K562 (cell line): ENCODE data around the gene PRM1. TPM values are rescaled to one million over a fixed set of nuclear protein-coding genes. Genes with fewer than 3 reads are reported as not detected.

Experiments used
- ARNT ChIP-seq, 2 experiments: fragments of 450-650 bp; IDR thresholded peaks; 2 replicates each; pipeline ENCODE4 v1.6.1; 2016; ENCODE audit warnings: mild to moderate bottlenecking in 1 of 2
- IRF2 ChIP-seq: sonication (generic); formaldehyde crosslinking; IDR thresholded peaks from 2 replicates; pipeline ENCODE4 v1.8.1; 2022; ENCODE audit warnings: mild to moderate bottlenecking, missing genetic modification reagents
- MAZ ChIP-seq, 2 experiments: fragments of 450-650 bp in 1 of 2; sonication (generic) in 1 of 2; formaldehyde crosslinking; IDR thresholded peaks in 1 of 2; conservative IDR thresholded peaks in 1 of 2; 2 replicates each; pipeline versions ENCODE4 v1.4.0 to v1.5.0; 2020; ENCODE audit warnings: mild to moderate bottlenecking in 1 of 2, missing genetic modification reagents in 1 of 2
- NONO ChIP-seq, 2 experiments: fragments of 200-400 bp in 1 of 2; fragments of 450-650 bp in 1 of 2; formaldehyde crosslinking in 1 of 2; IDR thresholded peaks; 2 replicates each; pipeline ENCODE4 v1.6.1; 2017; ENCODE audit warnings: low read depth in 2 of 2, mild to moderate bottlenecking in 2 of 2, moderate library complexity in 2 of 2, low read length in 1 of 2
- POLR3A ChIP-seq: IDR thresholded peaks from 2 replicates; pipeline ENCODE4 v1.6.1; 2011; ENCODE audit warnings: borderline replicate concordance, mild to moderate bottlenecking, moderate library complexity; ENCODE audit not compliant: insufficient read length, insufficient read depth; ENCODE audit errors: extremely low read depth
- RBM15 ChIP-seq: fragments of 200-400 bp; formaldehyde crosslinking; IDR thresholded peaks from 2 replicates; pipeline ENCODE4 v1.6.1; 2018; ENCODE audit warnings: mild to moderate bottlenecking, low read length, moderate library complexity; ENCODE audit not compliant: insufficient read depth
- ZNF830 ChIP-seq: fragments of 250-450 bp; sonication (Bioruptor Pico); IDR thresholded peaks from 2 replicates; pipeline ENCODE4 v1.5.0; 2021; ENCODE audit warnings: mild to moderate bottlenecking
- polyA plus RNA-seq, 8 experiments: library from polyadenylated mRNA; depleted of rRNA in 4 of 8; stranded (reverse) in 5 of 8; unstranded in 3 of 8; fragments of >200 nt; fragmentation: Nextera tagmentation in 2 of 8; fragmentation: Illumina TruSeq in 1 of 8; extraction: Ambion mirVana in 2 of 8; extraction: Trizol in 1 of 8; gene quantifications; 2 replicates each; pipeline versions ENCODE4 v1.2.1 to v1.2.3, GENCODE V29; 2011 to 2014; ENCODE audit warnings: inconsistent platforms in 1 of 8, missing spikeins in 1 of 8
- total RNA-seq, 7 experiments: library from RNA; depleted of rRNA in 6 of 7; stranded (reverse); fragments of >200 nt in 6 of 7; fragmentation: Illumina TruSeq in 2 of 7; extraction: Trizol in 2 of 7; gene quantifications; 2 replicates each; pipeline versions ENCODE4 v1.2.1 to v1.2.3, GENCODE V29; 2011 to 2021; ENCODE audit warnings: low replicate concordance in 1 of 7
- TF ChIP-seq, protein P1 (sequence below): fragments of 250-450 bp; sonication (Bioruptor Pico); IDR thresholded peaks from 2 replicates; pipeline ENCODE4 v1.5.0; 2021; ENCODE audit warnings: mild to moderate bottlenecking, moderate library complexity
- TF ChIP-seq, protein P2 (sequence below): fragments of 250-450 bp; sonication (Bioruptor Pico); IDR thresholded peaks from 2 replicates; pipeline ENCODE4 v1.4.0; 2020

Gene PRM1
- total and polyA plus RNA-seq, 9 of the 15 experiments (the other 6 are each of a cell fraction or from before 2014, with no cell fraction given): not detected

GRCh38 chr16:11254913-11255736 lies 26.0 kb downstream of the PRM1 start (continued):
- TF ChIP-seq, protein P1, sequence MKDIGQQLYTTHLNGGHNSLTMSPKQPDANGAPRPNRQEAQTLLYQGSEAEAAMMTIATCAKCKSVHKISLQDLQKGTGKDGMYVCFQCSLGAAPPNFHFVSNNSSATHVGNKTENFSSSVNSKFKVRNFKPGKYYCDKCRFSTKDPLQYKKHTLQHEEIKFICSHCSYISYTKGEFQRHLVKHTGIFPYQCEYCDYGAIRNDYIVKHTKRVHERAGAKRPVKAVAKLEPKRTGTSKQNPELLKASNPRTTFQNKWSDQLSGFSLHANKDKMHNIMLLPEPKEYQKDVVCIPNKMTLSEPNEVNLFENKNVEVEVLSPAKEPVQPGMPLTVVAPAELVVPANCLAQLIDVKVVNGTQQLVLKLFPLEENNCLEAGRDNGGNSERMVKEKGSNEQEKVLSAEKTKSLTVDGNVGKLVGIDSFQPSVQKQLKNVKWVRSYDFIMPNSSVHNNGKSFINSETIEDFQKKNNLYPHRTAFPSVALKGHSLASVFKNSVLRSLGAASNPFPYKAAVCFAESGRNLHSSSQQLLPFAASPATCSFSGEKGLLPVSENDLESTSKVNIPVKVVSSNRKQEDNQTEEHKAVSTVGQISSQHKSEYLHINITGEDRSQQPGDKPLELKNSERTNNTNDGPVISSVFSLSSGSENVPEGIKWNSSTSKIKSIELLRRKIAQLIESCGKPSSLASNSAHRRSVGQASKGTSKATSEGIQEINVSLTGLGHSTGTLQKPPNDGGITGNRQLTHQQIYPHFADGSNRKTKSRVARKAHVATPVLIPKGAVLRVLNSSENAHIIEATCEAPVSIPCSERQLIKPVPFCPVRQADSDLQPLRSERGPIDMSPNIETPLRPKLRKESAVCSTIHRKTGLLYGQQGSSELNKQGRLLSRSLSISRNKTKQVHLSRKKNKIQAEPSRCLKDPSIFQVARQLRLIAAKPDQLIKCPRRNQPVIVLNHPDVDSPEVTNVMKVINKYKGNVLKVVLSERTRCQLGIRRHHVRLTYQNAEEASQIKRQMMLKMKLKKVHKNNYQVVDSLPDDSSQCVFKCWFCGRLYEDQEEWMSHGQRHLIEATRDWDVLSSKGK (CRISPR knock-in tag): no peak
- TF ChIP-seq ZNF830 (CRISPR knock-in tag) (no peak), POLR3A (no peak), NONO (IDR thresholded peaks at IDR 0.05; ENCODE audit: low read depth in 2 of 2, low read length in 1 of 2) (peak in 1 of 2 experiments; percentile 4; a peak in 1 of 4 replicates), ARNT (IDR thresholded peaks at IDR 0.05) (no peak), RBM15 (no peak), IRF2 (CRISPR knock-in tag) (peak; percentile 98), MAZ (CRISPR knock-in tag; conservative IDR thresholded peaks at IDR 0.05 in 1 of 2, IDR thresholded peaks at IDR 0.05 in 1 of 2) (peak; percentile 40 to 96; a peak in 2 of 4 replicates)
- TF ChIP-seq, protein P2, sequence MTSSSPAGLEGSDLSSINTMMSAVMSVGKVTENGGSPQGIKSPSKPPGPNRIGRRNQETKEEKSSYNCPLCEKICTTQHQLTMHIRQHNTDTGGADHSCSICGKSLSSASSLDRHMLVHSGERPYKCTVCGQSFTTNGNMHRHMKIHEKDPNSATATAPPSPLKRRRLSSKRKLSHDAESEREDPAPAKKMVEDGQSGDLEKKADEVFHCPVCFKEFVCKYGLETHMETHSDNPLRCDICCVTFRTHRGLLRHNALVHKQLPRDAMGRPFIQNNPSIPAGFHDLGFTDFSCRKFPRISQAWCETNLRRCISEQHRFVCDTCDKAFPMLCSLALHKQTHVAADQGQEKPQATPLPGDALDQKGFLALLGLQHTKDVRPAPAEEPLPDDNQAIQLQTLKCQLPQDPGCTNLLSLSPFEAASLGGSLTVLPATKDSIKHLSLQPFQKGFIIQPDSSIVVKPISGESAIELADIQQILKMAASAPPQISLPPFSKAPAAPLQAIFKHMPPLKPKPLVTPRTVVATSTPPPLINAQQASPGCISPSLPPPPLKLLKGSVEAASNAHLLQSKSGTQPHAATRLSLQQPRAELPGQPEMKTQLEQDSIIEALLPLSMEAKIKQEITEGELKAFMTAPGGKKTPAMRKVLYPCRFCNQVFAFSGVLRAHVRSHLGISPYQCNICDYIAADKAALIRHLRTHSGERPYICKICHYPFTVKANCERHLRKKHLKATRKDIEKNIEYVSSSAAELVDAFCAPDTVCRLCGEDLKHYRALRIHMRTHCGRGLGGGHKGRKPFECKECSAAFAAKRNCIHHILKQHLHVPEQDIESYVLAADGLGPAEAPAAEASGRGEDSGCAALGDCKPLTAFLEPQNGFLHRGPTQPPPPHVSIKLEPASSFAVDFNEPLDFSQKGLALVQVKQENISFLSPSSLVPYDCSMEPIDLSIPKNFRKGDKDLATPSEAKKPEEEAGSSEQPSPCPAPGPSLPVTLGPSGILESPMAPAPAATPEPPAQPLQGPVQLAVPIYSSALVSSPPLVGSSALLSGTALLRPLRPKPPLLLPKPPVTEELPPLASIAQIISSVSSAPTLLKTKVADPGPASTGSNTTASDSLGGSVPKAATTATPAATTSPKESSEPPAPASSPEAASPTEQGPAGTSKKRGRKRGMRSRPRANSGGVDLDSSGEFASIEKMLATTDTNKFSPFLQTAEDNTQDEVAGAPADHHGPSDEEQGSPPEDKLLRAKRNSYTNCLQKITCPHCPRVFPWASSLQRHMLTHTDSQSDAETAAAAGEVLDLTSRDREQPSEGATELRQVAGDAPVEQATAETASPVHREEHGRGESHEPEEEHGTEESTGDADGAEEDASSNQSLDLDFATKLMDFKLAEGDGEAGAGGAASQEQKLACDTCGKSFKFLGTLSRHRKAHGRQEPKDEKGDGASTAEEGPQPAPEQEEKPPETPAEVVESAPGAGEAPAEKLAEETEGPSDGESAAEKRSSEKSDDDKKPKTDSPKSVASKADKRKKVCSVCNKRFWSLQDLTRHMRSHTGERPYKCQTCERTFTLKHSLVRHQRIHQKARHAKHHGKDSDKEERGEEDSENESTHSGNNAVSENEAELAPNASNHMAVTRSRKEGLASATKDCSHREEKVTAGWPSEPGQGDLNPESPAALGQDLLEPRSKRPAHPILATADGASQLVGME (CRISPR knock-in tag): 0 out of 2 replicates have a peak, but pooled peaks have one; percentile 40
